GM18868 (cell line): ENCODE data around the gene ARRDC4.
"Not testable (repeated sequence)": the region's sequence is repeated elsewhere in the genome, so short reads cannot be mapped to it uniquely, and the experiment has no call there.

Source experiments
- ATAC-seq: cut with Tn5 transposase; IDR thresholded peaks from one replicate; pipeline ENCODE4 v1.9.1; 2021; ENCODE audit warnings: mild to moderate bottlenecking, moderate library complexity; ENCODE audit not compliant: unreplicated experiment

Gene ARRDC4

DNA sequence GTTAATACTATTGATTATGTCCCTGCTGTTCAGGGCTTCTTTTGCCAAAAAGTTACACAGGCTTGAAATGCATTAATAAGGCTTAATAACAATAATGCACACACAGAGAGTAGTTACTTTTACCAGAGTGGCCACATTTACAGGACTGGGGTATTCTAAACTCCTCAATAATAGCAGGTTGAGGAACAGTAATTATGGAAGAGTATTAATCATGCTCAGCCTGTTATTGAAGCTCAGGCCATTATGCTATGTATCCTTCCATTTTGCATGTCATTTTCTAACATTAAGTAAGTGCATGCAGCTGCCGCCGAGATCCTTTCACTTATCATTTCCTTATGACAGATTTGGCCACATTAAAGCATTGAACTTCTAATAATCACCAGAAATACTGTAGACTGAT lies 5.7 kb downstream of the ARRDC4 start:
- ATAC-seq: no peak

GRCh38 chr15:97966924-97967620 lies 6.6 kb downstream of the ARRDC4 start:
- no peak for ATAC-seq

DNA sequence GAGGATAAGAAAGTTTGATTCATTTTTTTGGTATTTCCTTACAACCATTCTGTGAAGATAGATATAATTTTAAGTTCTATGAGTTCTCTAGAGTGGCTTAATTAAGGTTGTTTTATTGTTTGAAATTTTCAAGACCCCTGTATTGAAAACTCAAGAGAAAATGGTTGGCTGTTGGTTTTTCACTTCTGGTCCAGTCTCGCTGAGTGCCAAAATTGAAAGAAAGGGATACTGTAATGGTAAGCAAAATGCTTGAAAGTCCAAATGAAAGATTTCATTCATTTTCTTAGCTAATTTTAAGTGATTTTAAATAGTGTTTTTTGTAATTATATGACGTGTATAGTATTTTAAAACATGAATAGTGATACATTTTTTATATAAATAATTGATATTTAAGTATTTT lies 7.4 kb downstream of the ARRDC4 start:
- no peak for ATAC-seq

- ATAC-seq: no peak
Observed at GRCh38 chr15:97968380-97968779, 7.9 kb downstream of the ARRDC4 start.

DNA sequence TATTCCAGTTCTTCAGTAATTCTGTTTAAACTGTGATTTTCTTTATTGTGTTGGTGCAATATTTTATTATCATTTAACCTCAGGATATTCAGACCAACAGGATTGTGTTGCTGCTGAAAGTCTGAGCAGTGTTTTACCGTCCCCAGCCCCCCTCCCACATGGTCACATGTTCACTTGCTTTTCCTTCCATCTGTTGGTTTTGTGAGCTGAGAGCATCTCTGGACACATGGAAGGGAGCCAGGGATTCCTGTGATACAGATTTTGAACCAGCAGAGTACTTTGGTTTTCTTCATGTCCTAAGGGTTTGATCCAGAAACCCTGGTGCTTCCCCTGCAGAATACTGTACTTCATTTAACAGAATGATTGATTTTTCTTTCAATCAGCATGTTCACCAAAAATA lies 11.9 kb downstream of the ARRDC4 start:
- no peak for ATAC-seq

DNA sequence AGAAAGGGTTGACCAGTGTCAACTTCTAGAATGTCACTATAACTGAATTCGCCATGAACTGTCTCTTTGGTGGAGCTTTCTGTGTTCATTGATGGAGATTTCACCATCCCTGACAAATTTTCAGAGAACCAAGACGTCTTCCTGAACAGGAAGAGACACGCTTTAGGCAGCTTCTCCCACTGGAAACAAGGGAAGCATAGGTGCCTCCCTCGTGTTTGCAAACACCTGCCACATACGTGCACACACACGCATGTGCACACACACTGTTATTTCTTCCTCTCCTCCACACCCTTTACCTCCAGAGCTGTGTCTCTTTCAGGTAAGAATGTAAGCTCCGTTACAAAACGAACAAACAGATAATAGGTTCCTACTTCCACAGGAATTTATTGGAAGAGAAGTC lies 15.6 kb downstream of the ARRDC4 start:
- no peak for ATAC-seq

- no peak for ATAC-seq
Observed at GRCh38 chr15:97976766-97977503, 16.4 kb downstream of the ARRDC4 start.

DNA sequence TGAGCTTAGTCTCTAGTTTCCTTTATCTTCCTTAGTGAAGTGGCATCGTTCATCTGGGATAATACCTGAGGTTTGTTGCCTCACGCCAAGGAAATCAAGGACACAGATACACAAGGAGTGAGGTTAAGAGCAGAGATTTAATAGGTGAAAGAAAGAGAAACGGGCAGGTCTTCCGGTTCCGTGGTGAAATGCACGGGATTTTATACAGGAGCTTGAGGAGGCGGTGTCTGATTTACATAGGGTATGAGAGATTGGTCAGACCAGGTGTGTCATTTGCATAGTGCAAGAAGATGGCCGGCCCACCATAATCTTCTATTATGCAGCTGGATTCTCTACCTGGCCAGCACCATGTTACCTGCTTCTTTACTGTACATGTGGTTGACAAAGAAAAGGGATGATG lies 17.2 kb downstream of the ARRDC4 start:
- ATAC-seq: no peak

GRCh38 chr15:97978401-97979139 lies 18.1 kb downstream of the ARRDC4 start:
- no peak for ATAC-seq

DNA sequence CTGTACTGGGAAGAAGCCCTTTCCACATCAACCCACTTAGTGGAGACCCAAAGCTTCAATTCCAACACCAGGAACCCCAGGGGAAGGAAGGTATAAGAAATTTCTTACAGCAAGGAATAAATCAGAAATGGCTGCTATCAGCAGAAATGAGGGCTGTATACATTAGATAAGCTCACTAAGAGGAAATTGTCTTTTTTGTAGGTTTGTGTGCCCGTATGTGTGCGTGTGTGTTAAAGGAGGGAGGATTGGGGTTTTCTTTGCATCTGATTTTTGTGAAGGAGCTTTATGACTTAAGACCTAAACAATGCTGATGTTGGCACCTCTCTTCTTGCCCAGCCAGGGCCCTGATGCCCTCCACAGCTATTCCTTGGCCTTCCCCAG lies 18.6 kb downstream of the ARRDC4 start:
- no peak for ATAC-seq

GRCh38 chr15:97981058-97981457 lies 20.6 kb downstream of the ARRDC4 start:
- no peak for ATAC-seq

DNA sequence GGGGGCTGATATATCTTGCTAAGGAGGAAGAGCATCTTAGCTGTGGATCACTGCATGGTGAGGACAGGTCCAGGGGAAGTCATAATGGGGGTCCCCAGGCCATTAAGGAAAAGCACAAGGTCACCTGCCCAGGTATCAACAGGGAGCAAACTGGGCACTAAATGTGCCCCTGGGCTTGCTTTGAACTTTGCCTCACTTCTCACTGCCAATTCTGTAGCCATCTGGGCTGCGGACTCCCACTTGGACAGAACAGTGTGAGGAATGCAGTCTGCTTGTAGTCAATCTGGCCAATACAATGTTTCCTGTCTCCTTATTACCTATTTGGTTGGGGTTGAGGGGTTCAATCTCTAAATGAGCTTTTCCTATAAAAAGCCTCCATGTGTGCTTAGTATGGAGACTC lies 21.3 kb downstream of the ARRDC4 start:
- ATAC-seq: no peak

- ATAC-seq: no peak
Observed at GRCh38 chr15:97984157-97984556, 23.7 kb downstream of the ARRDC4 start.

DNA sequence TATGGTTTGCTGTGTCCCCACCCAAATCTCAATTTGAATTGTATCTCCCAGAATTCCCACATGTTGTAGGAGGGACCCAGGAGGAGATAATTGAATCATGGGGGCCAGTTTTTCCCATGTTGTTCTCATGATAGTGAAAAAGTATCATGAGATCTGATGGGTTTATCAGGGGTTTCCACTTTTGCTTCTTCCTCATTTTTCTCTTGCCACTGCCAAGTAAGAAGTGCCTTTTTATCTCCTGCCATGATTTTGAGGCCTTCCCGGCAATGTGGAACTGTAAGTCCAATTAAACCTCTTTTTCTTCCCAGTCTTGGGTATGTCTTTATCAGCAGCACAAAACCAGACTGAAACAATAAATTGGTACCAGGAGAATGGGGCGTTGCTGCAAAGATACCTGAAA lies 25.5 kb downstream of the ARRDC4 start:
- not testable (repeated sequence) for ATAC-seq

- no peak for ATAC-seq
Observed at GRCh38 chr15:97986781-97987180, 26.3 kb downstream of the ARRDC4 start.

GRCh38 chr15:97989299-97989698 lies 28.8 kb downstream of the ARRDC4 start:
- no peak for ATAC-seq

GRCh38 chr15:97991972-97992541 lies 31.6 kb downstream of the ARRDC4 start:
- no peak for ATAC-seq

DNA sequence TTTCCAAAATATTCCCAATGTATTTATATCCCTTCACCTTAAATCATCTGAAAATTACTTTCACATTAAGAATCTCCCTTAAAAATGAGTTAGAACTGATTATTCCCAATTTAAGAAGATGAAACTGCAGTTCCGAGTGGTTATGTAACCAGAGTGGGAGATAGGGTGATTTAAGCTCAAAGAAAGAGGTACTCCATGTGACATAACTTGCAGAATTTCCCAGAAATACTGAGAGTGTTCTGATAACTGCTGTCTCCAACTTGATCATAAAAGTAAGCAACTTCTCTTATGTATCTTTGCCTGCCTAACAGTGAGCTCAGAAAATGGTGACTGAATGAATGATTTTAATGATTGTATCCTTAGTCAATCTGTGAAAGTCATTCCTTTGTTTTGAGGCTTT lies 32.3 kb downstream of the ARRDC4 start:
- no peak for ATAC-seq

- ATAC-seq: no peak
Observed at GRCh38 chr15:97993310-97993738, 32.8 kb downstream of the ARRDC4 start.

GRCh38 chr15:97994236-97994635 lies 33.7 kb downstream of the ARRDC4 start:
- ATAC-seq: no peak

- ATAC-seq: no peak
Observed at GRCh38 chr15:97995192-97995591, 34.7 kb downstream of the ARRDC4 start.
